Stimulated activated CD4-positive, alpha-beta T cell treated with anti-CD3 and anti-CD28 coated beads, TNF-alpha, amount 100 ng/mL, for 24 hours (primary cell): Measurements from ENCODE around the gene COL5A1.

ENCODE experiments used
- DNase-seq, 3 experiments: peaks; one replicate each; pipeline ENCODE4 v3.0.0-alpha.2; 2020; ENCODE audit warnings: low read depth in 3 of 3

The COL5A1 gene

GRCh38 chr9:134606951-134607731 lies 34.5 kb upstream of the COL5A1 start:
- DNase-seq = peak in 1 of 3 experiments; percentile 11

- DNase-seq = no peak
Observed at GRCh38 chr9:134607971-134608370, 33.6 kb upstream of the COL5A1 start.

- no peak for DNase-seq
Observed at GRCh38 chr9:134611046-134611445, 30.6 kb upstream of the COL5A1 start.

- no peak for DNase-seq
Observed at GRCh38 chr9:134612309-134612708, 29.3 kb upstream of the COL5A1 start.

- no peak for DNase-seq
Observed at GRCh38 chr9:134612715-134613114, 28.9 kb upstream of the COL5A1 start.

GRCh38 chr9:134614256-134614655 lies 27.3 kb upstream of the COL5A1 start:
- DNase-seq = no peak

GRCh38 chr9:134616341-134616740 lies 25.3 kb upstream of the COL5A1 start:
- no peak for DNase-seq

GRCh38 chr9:134617246-134617645 lies 24.4 kb upstream of the COL5A1 start:
- no peak for DNase-seq

GRCh38 chr9:134617836-134618162 lies 23.8 kb upstream of the COL5A1 start:
- DNase-seq = no peak

GRCh38 chr9:134618163-134618832 lies 23.3 kb upstream of the COL5A1 start:
- no peak for DNase-seq

GRCh38 chr9:134618833-134619447 lies 22.7 kb upstream of the COL5A1 start:
- DNase-seq = no peak

GRCh38 chr9:134619448-134619982 lies 22.1 kb upstream of the COL5A1 start:
- DNase-seq = no peak

- no peak for DNase-seq
Observed at GRCh38 chr9:134619983-134620661, 21.5 kb upstream of the COL5A1 start.

GRCh38 chr9:134620751-134621557 lies 20.6 kb upstream of the COL5A1 start:
- no peak for DNase-seq

- DNase-seq = no peak
Observed at GRCh38 chr9:134621558-134622110, 20.0 kb upstream of the COL5A1 start.

- no peak for DNase-seq
Observed at GRCh38 chr9:134622896-134623257, 18.7 kb upstream of the COL5A1 start.

GRCh38 chr9:134623258-134624066 lies 18.1 kb upstream of the COL5A1 start:
- no peak for DNase-seq

- no peak for DNase-seq
Observed at GRCh38 chr9:134624137-134624591, 17.4 kb upstream of the COL5A1 start.

- no peak for DNase-seq
Observed at GRCh38 chr9:134624621-134625181, 16.9 kb upstream of the COL5A1 start.
